ENCODE data around the gene PID1. TPM values are rescaled to one million over a fixed set of nuclear protein-coding genes. Genes with fewer than 3 reads are reported as not detected.

The PID1 gene
- polyA plus RNA-seq, 4 donors, result 4.9 to 26.0 (median 14.6) TPM

GRCh38 chr2:229296536-229296935 lies 25.4 kb upstream of the PID1 start:
- FAIRE-seq (no peak), DNase-seq (no peak)
- WGBS, 3 donors, result 61 to 82% (median 77%) methylated on average over 3 of the region's 3 CpGs
- no peak overlapping the region for H3K4me3 ChIP-seq (ENCODE audit: low read depth in 1 of 3, low read length in 3 of 3)
- H3K27me3 ChIP-seq (ENCODE audit: control insufficient read depth in 3 of 3, insufficient read depth in 3 of 3, low read length in 3 of 3), result no peaks in the 10 kb centered on the region
- no peaks in the 10 kb centered on the region for H3K36me3 ChIP-seq (ENCODE audit: control insufficient read depth in 3 of 3, insufficient read depth in 2 of 3, low read depth in 1 of 3, low read length in 3 of 3)
- no peaks in the 10 kb centered on the region for H3K4me1 ChIP-seq (ENCODE audit: control insufficient read depth in 3 of 3, insufficient read depth in 2 of 3, low read depth in 1 of 3, low read length in 2 of 3)
- H3K27ac ChIP-seq (ENCODE audit: low read depth in 1 of 3, low read length in 2 of 3), result no peak overlapping the region
- H3K9me3 ChIP-seq (ENCODE audit: control insufficient read depth in 2 of 2, insufficient read depth in 1 of 2, low read depth in 1 of 2, low read length in 1 of 2), result no peaks in the 10 kb centered on the region

- no peaks in the 10 kb centered on the region for H3K9me3 ChIP-seq (ENCODE audit: control insufficient read depth in 2 of 2, insufficient read depth in 1 of 2, low read depth in 1 of 2, low read length in 1 of 2)
- H3K4me3 ChIP-seq (ENCODE audit: low read depth in 1 of 3, low read length in 3 of 3), result no peak overlapping the region
- no peaks in the 10 kb centered on the region for H3K4me1 ChIP-seq (ENCODE audit: control insufficient read depth in 3 of 3, insufficient read depth in 2 of 3, low read depth in 1 of 3, low read length in 2 of 3)
- no peaks in the 10 kb centered on the region for H3K36me3 ChIP-seq (ENCODE audit: control insufficient read depth in 3 of 3, insufficient read depth in 2 of 3, low read depth in 1 of 3, low read length in 3 of 3)
- no peaks in the 10 kb centered on the region for H3K27me3 ChIP-seq (ENCODE audit: control insufficient read depth in 3 of 3, insufficient read depth in 3 of 3, low read length in 3 of 3)
- no peak for DNase-seq
- H3K27ac ChIP-seq (ENCODE audit: low read depth in 1 of 3, low read length in 2 of 3), result no peak overlapping the region
- FAIRE-seq, result no peak
Observed at GRCh38 chr2:229296016-229296415, 24.9 kb upstream of the PID1 start.

- no peak for FAIRE-seq
Observed at GRCh38 chr2:229287823-229288222, 16.7 kb upstream of the PID1 start.

GRCh38 chr2:229282758-229283546 lies 11.9 kb upstream of the PID1 start:
- DNase-seq (no peak), FAIRE-seq (no peak)
- 57 to 74% (median 58%) methylated on average over 5 of the region's 5 CpGs for WGBS, 3 donors
- H3K4me1 ChIP-seq (ENCODE audit: control insufficient read depth in 3 of 3, insufficient read depth in 2 of 3, low read depth in 1 of 3, low read length in 2 of 3), result no peaks in the 10 kb centered on the region
- no peaks in the 10 kb centered on the region for H3K9me3 ChIP-seq (ENCODE audit: control insufficient read depth in 2 of 2, insufficient read depth in 1 of 2, low read depth in 1 of 2, low read length in 1 of 2)
- H3K27me3 ChIP-seq (ENCODE audit: control insufficient read depth in 3 of 3, insufficient read depth in 3 of 3, low read length in 3 of 3), result no peaks in the 10 kb centered on the region
- no peak overlapping the region for H3K4me3 ChIP-seq (ENCODE audit: low read depth in 1 of 3, low read length in 3 of 3)
- no peak overlapping the region for H3K27ac ChIP-seq (ENCODE audit: low read depth in 1 of 3, low read length in 2 of 3)
- no peaks in the 10 kb centered on the region for H3K36me3 ChIP-seq (ENCODE audit: control insufficient read depth in 3 of 3, insufficient read depth in 2 of 3, low read depth in 1 of 3, low read length in 3 of 3)

More at GRCh38 chr2:229287823-229288222, 16.7 kb upstream of the PID1 start:
- no peak overlapping the region for H3K27ac ChIP-seq (ENCODE audit: low read depth in 1 of 3, low read length in 2 of 3)
- no peaks in the 10 kb centered on the region for H3K27me3 ChIP-seq (ENCODE audit: control insufficient read depth in 3 of 3, insufficient read depth in 3 of 3, low read length in 3 of 3)
- DNase-seq, result no peak
- H3K4me1 ChIP-seq (ENCODE audit: control insufficient read depth in 3 of 3, insufficient read depth in 2 of 3, low read depth in 1 of 3, low read length in 2 of 3), result no peaks in the 10 kb centered on the region
- 50 to 60% (median 51%) methylated on average over 1 of the region's 1 CpG for WGBS, 3 donors
- no peak overlapping the region for H3K4me3 ChIP-seq (ENCODE audit: low read depth in 1 of 3, low read length in 3 of 3)
- no peaks in the 10 kb centered on the region for H3K36me3 ChIP-seq (ENCODE audit: control insufficient read depth in 3 of 3, insufficient read depth in 2 of 3, low read depth in 1 of 3, low read length in 3 of 3)
- H3K9me3 ChIP-seq (ENCODE audit: control insufficient read depth in 2 of 2, insufficient read depth in 1 of 2, low read depth in 1 of 2, low read length in 1 of 2), result no peaks in the 10 kb centered on the region

GRCh38 chr2:229279516-229279915 lies 8.4 kb upstream of the PID1 start:
- FAIRE-seq (no peak), DNase-seq (no peak)
- Histone ChIP-seq H3K9me3 (ENCODE audit: control insufficient read depth in 2 of 2, insufficient read depth in 1 of 2, low read depth in 1 of 2, low read length in 1 of 2) (no peaks in the 10 kb centered on the region), H3K4me3 (ENCODE audit: low read depth in 1 of 3, low read length in 3 of 3) (no peak overlapping the region), H3K4me1 (ENCODE audit: control insufficient read depth in 3 of 3, insufficient read depth in 2 of 3, low read depth in 1 of 3, low read length in 2 of 3) (no peaks in the 10 kb centered on the region), H3K27me3 (ENCODE audit: control insufficient read depth in 3 of 3, insufficient read depth in 3 of 3, low read length in 3 of 3) (no peaks in the 10 kb centered on the region), H3K27ac (ENCODE audit: low read depth in 1 of 3, low read length in 2 of 3) (no peak overlapping the region), H3K36me3 (ENCODE audit: control insufficient read depth in 3 of 3, insufficient read depth in 2 of 3, low read depth in 1 of 3, low read length in 3 of 3) (no peaks in the 10 kb centered on the region)
- 78 to 93% (median 85%) methylated on average over 4 of the region's 4 CpGs for WGBS, 3 donors

- H3K27me3 ChIP-seq (ENCODE audit: control insufficient read depth in 3 of 3, insufficient read depth in 3 of 3, low read length in 3 of 3), result no peaks in the 10 kb centered on the region
Observed at GRCh38 chr2:229275506-229275905, 4.4 kb upstream of the PID1 start.

GRCh38 chr2:229273723-229274338 lies 2.7 kb upstream of the PID1 start:
- DNase-seq, result peak; percentile 88 to 91
- 32 to 42% (median 34%) methylated on average over 4 of the region's 4 CpGs for WGBS, 3 donors
- no peaks in the 10 kb centered on the region for H3K36me3 ChIP-seq (ENCODE audit: control insufficient read depth in 3 of 3, insufficient read depth in 2 of 3, low read depth in 1 of 3, low read length in 3 of 3)
- H3K27ac ChIP-seq (ENCODE audit: low read depth in 1 of 3, low read length in 2 of 3), result peak overlapping the region in 1 of 3 donors; percentile 43
- no peaks in the 10 kb centered on the region for H3K27me3 ChIP-seq (ENCODE audit: control insufficient read depth in 3 of 3, insufficient read depth in 3 of 3, low read length in 3 of 3)
- H3K9me3 ChIP-seq (ENCODE audit: control insufficient read depth in 2 of 2, insufficient read depth in 1 of 2, low read depth in 1 of 2, low read length in 1 of 2), result no peaks in the 10 kb centered on the region
- H3K4me3 ChIP-seq (ENCODE audit: low read depth in 1 of 3, low read length in 3 of 3), result peak overlapping the region in 1 of 3 donors; percentile 26
- H3K4me1 ChIP-seq (ENCODE audit: control insufficient read depth in 3 of 3, insufficient read depth in 2 of 3, low read depth in 1 of 3, low read length in 2 of 3), result peaks cover 0 to 13% (median 0%) of the 10 kb centered on the region in 3 donors
- FAIRE-seq, result no peak

More at GRCh38 chr2:229275506-229275905, 4.4 kb upstream of the PID1 start:
- FAIRE-seq (no peak), DNase-seq (no peak)
- Histone ChIP-seq H3K27ac (ENCODE audit: low read depth in 1 of 3, low read length in 2 of 3) (no peak overlapping the region), H3K9me3 (ENCODE audit: control insufficient read depth in 2 of 2, insufficient read depth in 1 of 2, low read depth in 1 of 2, low read length in 1 of 2) (no peaks in the 10 kb centered on the region), H3K4me1 (ENCODE audit: control insufficient read depth in 3 of 3, insufficient read depth in 2 of 3, low read depth in 1 of 3, low read length in 2 of 3) (peaks cover 0 to 11% (median 0%) of the 10 kb centered on the region in 3 donors), H3K4me3 (ENCODE audit: low read depth in 1 of 3, low read length in 3 of 3) (no peak overlapping the region), H3K36me3 (ENCODE audit: control insufficient read depth in 3 of 3, insufficient read depth in 2 of 3, low read depth in 1 of 3, low read length in 3 of 3) (no peaks in the 10 kb centered on the region)

- peak; percentile 16 to 58 for DNase-seq
- whole genome bisulfite sequencing, 3 donors, result 9 to 19% (median 14%) methylated on average over 9 of the region's 9 CpGs
Observed at GRCh38 chr2:229273006-229273722, 2.1 kb upstream of the PID1 start.

More at GRCh38 chr2:229273006-229273722, 2.1 kb upstream of the PID1 start:
- Histone ChIP-seq H3K9me3 (ENCODE audit: control insufficient read depth in 2 of 2, insufficient read depth in 1 of 2, low read depth in 1 of 2, low read length in 1 of 2) (no peaks in the 10 kb centered on the region), H3K36me3 (ENCODE audit: control insufficient read depth in 3 of 3, insufficient read depth in 2 of 3, low read depth in 1 of 3, low read length in 3 of 3) (no peaks in the 10 kb centered on the region), H3K27me3 (ENCODE audit: control insufficient read depth in 3 of 3, insufficient read depth in 3 of 3, low read length in 3 of 3) (no peaks in the 10 kb centered on the region), H3K4me1 (ENCODE audit: control insufficient read depth in 3 of 3, insufficient read depth in 2 of 3, low read depth in 1 of 3, low read length in 2 of 3) (peaks cover 0 to 13% (median 0%) of the 10 kb centered on the region in 3 donors), H3K27ac (ENCODE audit: low read depth in 1 of 3, low read length in 2 of 3) (peak overlapping the region in 1 of 3 donors; percentile 43), H3K4me3 (ENCODE audit: low read depth in 1 of 3, low read length in 3 of 3) (peak overlapping the region in 1 of 3 donors; percentile 26)
- FAIRE-seq, result no peak
